Uterus (tissue), 4 donors: ENCODE results near the gene CAPZA3. TPM values are rescaled to one million over a fixed set of nuclear protein-coding genes. Genes with fewer than 3 reads are reported as not detected.
"Not testable (repeated sequence)": the region's sequence is repeated elsewhere in the genome, so short reads cannot be mapped to it uniquely, and the experiment has no call there.

Experiments used
- DNase-seq, 2 donors: peaks; one replicate each; pipeline ENCODE4 v3.0.0-alpha.2; 2019 to 2020
- H3K27ac ChIP-seq, 2 donors: fragments of 200-600 bp; sonication (generic); 1 replicate in 1 of 2; 2 replicates in 1 of 2; pipeline ENCODE4 v1.5.1; 2016 to 2018
- H3K27me3 ChIP-seq, 2 donors: fragments of 200-600 bp; sonication (generic); one replicate each; pipeline ENCODE4 v1.5.1; 2018 to 2019; ENCODE audit warnings: control low read depth in 1 of 2
- H3K36me3 ChIP-seq, 2 donors: fragments of 200-600 bp; sonication (generic); one replicate each; pipeline ENCODE4 v1.5.1; 2019; ENCODE audit warnings: control low read depth in 1 of 2
- H3K4me1 ChIP-seq, 2 donors: fragments of 200-600 bp; sonication (generic); one replicate each; pipeline ENCODE4 v1.5.1; 2018 to 2019; ENCODE audit warnings: control low read depth in 1 of 2
- H3K4me3 ChIP-seq, 2 donors: fragments of 200-600 bp; sonication (generic); 1 replicate in 1 of 2; 2 replicates in 1 of 2; pipeline ENCODE4 v1.5.1; 2018 to 2019; ENCODE audit warnings: mild to moderate bottlenecking in 1 of 2
- H3K9me3 ChIP-seq, 2 donors: fragments of 200-600 bp; sonication (generic); one replicate each; pipeline ENCODE4 v1.5.1; 2019; ENCODE audit warnings: control low read depth in 1 of 2
- CTCF ChIP-seq, 4 experiments: fragments of 200-600 bp in 2 of 4; fragments of 450-650 bp in 2 of 4; sonication (generic) in 2 of 4; IDR thresholded peaks; one replicate each; pipeline ENCODE4 v1.5.1; 2016 to 2019; ENCODE audit warnings: antibody characterized with exemption in 4 of 4, mild to moderate bottlenecking in 2 of 4, moderate library complexity in 1 of 4
- POLR2A ChIP-seq, 2 donors: fragments of 450-650 bp; IDR thresholded peaks; one replicate each; pipeline ENCODE4 v1.6.1; 2016; ENCODE audit warnings: antibody characterized with exemption in 2 of 2, mild to moderate bottlenecking in 1 of 2, moderate library complexity in 1 of 2
- intact Hi-C: fragments of 100-400 bp; cut with DNase I; formaldehyde crosslinking; loops from one replicate; pipeline ENCODE4 v1.15.1; 2023; ENCODE audit warnings: low total_unique reads
- total RNA-seq, 4 donors: library from RNA; depleted of rRNA in 3 of 4; stranded (reverse); fragments of >200 nt in 3 of 4; gene quantifications; one replicate each; pipeline versions ENCODE4 v1.1.0 to v1.2.4, GENCODE V29; 2014 to 2023
- donor health status: DM: yes; HTN: yes; CAD: no.

CAPZA3 gene
- total RNA-seq, 4 donors from 2014 or later: 0.35 TPM; not detected in 3

- Histone ChIP-seq H3K9me3 (no peaks in the 10 kb centered on the region), H3K4me3 (no peak overlapping the region), H3K4me1 (no peaks in the 10 kb centered on the region), H3K27ac (no peak overlapping the region), H3K27me3 (no peaks in the 10 kb centered on the region), H3K36me3 (no peaks in the 10 kb centered on the region)
- no peak for DNase-seq
- TF ChIP-seq POLR2A (IDR thresholded peaks at IDR 0.05) (no peak), CTCF (IDR thresholded peaks at IDR 0.05) (no peak)
- intact Hi-C loops: no loop called here
Observed at GRCh38 chr12:18752947-18753346, 15.0 kb downstream of the CAPZA3 start.

- TF ChIP-seq CTCF (IDR thresholded peaks at IDR 0.05): no peak
- TF ChIP-seq POLR2A (IDR thresholded peaks at IDR 0.05): no peak
- H3K27me3 ChIP-seq: no peaks in the 10 kb centered on the region
- no peaks in the 10 kb centered on the region for H3K36me3 ChIP-seq
- H3K9me3 ChIP-seq: no peaks in the 10 kb centered on the region
- no peak overlapping the region for H3K4me3 ChIP-seq
- no peaks in the 10 kb centered on the region for H3K4me1 ChIP-seq
- intact Hi-C loops: no loop called here
- DNase-seq: no peak
- H3K27ac ChIP-seq: no peak overlapping the region
Observed at GRCh38 chr12:18753481-18754123, 15.7 kb downstream of the CAPZA3 start.

- H3K36me3 ChIP-seq: no peaks in the 10 kb centered on the region
- H3K27me3 ChIP-seq: no peaks in the 10 kb centered on the region
- intact Hi-C loops: no loop called here
- H3K4me1 ChIP-seq: no peaks in the 10 kb centered on the region
- no peak for TF ChIP-seq CTCF (IDR thresholded peaks at IDR 0.05)
- TF ChIP-seq POLR2A (IDR thresholded peaks at IDR 0.05): no peak
- H3K27ac ChIP-seq: no peak overlapping the region
- H3K4me3 ChIP-seq: no peak overlapping the region
- no peak for DNase-seq
- no peaks in the 10 kb centered on the region for H3K9me3 ChIP-seq
Observed at GRCh38 chr12:18754124-18754707, 16.3 kb downstream of the CAPZA3 start.

- intact Hi-C loops: no loop called here
- no peaks in the 10 kb centered on the region for H3K9me3 ChIP-seq
- H3K4me3 ChIP-seq: no peak overlapping the region
Observed at GRCh38 chr12:18755341-18755740, 17.4 kb downstream of the CAPZA3 start.

GRCh38 chr12:18766479-18766878 is 28.6 kb downstream of the CAPZA3 start:
- H3K27ac ChIP-seq, intact Hi-C loops, H3K27me3 ChIP-seq, H3K4me1 ChIP-seq, H3K4me3 ChIP-seq, H3K9me3 ChIP-seq, DNase-seq, H3K36me3 ChIP-seq: not testable (repeated sequence)

More at GRCh38 chr12:18755341-18755740, 17.4 kb downstream of the CAPZA3 start:
- H3K4me1 ChIP-seq: no peaks in the 10 kb centered on the region
- no peak overlapping the region for H3K27ac ChIP-seq
- H3K36me3 ChIP-seq: no peaks in the 10 kb centered on the region
- TF ChIP-seq CTCF (IDR thresholded peaks at IDR 0.05) (no peak), POLR2A (IDR thresholded peaks at IDR 0.05) (no peak)
- DNase-seq: no peak
- H3K27me3 ChIP-seq: no peaks in the 10 kb centered on the region
